Inferior parietal cortex (tissue), 1 donor: ENCODE results near the gene ZFAND2A.
"Not testable (repeated sequence)": the region's sequence is repeated elsewhere in the genome, so short reads cannot be mapped to it uniquely, and the experiment has no call there.

Experiments used
- DNase-seq: peaks from one replicate; pipeline ENCODE4 v3.0.0-alpha.2; 2016; ENCODE audit errors: extremely low spot score

Gene ZFAND2A

DNA sequence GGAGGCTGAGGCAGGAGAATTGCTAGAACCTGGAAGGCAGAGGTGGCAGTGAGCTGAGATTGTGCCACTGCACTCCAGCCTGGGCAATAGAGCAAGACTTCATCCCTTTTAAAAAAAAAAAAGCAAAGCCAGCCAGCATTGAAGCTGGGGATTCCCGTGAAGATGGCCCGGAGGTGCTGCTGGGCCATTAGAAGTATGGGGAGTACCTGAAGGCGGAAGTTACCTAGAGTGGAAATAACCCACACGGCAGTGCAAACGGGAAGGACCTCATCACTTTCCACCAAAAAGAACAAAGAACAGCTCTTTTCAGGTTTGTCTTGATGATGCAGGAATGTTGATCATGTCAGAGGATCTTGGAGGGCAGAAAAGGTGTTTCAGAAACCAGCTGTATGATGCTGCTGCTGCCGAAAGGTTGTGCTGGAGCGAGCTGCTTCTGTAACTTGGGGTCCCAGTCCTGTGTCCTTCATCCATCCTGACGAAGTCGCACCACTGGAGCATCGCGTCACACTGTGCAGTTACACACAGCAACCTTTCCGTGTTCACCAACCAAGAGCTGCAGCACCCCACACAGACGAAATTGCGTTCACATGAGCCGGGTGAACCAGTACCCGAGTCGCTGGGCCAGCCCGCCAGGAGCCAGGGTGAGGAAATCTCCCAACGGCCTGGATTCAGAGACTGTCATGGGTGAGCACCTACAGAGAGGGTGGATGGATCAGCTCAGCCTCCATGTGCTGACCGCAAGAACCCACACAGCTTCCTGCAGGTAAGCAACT, 8.2 kb downstream of the ZFAND2A start:
- DNase-seq: no peak

DNA sequence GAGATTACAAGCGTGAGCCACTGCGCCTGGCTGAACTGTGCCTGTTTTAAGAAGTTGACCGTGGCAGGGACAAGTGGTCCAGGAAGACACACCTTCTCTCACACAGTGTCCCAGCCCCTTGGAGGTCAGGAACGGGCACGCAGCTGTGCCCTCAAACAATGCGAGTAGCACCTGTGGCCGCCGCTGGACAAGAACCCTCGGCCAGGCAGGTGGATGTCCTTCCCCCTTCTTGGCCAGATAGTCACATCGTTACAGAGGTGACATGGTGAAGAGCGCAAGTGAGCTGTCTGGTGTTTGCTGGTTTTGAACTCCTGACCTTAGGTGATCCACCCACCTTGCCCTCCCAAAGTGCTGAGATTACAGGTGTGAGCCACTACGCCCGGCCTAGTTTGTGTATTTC, 8.8 kb downstream of the ZFAND2A start:
- no peak for DNase-seq

DNA sequence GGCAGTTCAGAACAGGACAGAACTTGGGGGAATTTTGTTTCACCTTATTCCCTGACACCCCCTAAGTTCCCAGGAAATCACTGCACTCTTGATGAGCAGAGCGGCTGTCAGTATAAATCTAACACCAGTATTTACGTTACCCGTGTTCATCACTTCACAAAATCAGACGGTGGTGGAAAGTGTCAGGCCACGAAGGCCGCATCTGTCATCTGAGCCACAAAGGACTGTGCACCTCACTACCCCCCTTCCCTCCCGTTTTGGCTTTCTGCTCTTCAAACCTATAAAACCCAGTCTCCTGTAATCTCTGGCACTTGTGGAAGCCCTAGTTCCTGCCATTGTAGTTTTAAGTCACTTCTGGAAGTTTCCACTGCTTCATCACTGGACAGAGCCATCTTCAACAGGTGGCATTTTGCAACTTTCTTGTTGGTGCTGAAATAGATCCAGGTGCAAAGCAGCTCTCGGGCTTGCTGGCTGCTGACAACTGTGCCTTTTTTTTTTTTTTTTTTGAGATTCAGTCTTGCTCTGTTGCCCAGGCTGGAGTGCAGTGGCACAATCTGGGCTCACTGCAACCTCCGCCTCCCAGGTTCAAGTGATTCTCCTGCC, 9.5 kb downstream of the ZFAND2A start:
- no peak for DNase-seq

- DNase-seq: no peak
Observed at GRCh38 chr7:1149351-1149794, 10.6 kb downstream of the ZFAND2A start.

DNA sequence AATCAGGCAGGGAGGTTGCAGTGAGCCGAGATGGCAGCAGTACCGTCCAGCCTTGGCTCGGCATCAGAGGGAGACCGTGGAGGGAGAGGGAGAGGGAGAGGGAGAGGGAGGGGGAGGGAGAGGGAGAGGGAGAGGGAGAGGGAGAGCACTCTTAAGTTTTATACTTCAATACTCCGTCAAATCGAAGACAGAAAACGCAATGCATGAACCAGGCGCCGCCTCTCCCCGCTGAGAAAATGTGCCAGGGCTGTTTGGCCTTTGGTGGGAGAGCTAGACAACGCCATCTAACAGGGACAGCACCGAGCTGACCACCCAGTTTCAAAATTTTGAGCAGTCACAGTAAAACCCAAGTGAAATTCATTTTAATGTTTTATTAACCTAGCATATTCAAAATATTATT, 12.1 kb downstream of the ZFAND2A start:
- not testable (repeated sequence) for DNase-seq

DNA sequence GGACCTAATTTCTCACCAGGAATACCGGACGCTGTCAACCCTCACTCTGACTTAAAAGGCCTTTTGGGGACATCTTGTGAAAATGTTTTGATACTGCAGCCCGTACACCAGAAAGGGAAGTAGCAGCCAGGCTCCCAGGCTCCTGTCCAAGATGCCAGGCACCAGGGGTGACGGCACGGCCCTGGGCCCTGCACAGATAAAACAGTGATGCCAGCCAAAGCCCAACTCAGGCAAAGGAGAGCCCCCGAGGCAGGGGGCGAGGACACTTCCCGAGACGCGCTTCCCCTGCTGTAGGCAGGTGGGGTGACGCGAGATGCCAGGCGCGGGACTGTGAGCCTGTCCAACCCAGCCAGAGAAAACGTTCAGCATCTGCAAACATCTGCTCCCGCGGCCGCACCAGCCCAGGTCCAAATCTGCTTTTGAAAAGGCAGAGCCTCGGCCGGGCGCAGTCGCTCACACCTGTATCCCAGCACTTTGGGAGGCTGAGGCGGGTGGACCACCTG, 15.7 kb downstream of the ZFAND2A start:
- peak; percentile 40 for DNase-seq

- DNase-seq: not testable (repeated sequence)
Observed at GRCh38 chr7:1143031-1143430, 17.0 kb downstream of the ZFAND2A start.

GRCh38 chr7:1142051-1142635, 17.9 kb downstream of the ZFAND2A start:
- DNase-seq: no peak

GRCh38 chr7:1141651-1142050, 18.3 kb downstream of the ZFAND2A start:
- DNase-seq: no peak

- DNase-seq: no peak
Observed at GRCh38 chr7:1140476-1141104, 19.4 kb downstream of the ZFAND2A start.

GRCh38 chr7:1137517-1138167, 22.4 kb downstream of the ZFAND2A start:
- no peak for DNase-seq

- no peak for DNase-seq
Observed at GRCh38 chr7:1136841-1137516, 23.0 kb downstream of the ZFAND2A start.

DNA sequence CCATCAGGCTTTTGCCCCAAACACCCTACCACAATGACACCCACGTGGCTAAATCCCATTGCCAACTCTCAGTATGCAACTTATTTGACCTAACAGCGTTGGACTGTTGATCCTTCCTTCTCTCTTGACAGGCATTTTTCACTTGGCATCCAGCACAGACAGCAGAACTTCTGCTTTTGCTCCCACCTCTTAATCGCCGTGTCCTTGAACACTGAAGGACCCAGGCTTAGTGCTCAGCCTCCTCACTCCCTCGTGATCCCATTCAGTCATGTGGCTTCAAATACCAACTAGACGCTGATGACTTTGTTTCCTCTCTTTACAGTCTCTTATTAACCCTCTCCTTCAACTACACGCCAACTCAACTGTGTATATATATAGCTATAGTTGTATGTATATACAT, 25.0 kb downstream of the ZFAND2A start:
- DNase-seq: no peak

GRCh38 chr7:1131471-1132265, 28.3 kb downstream of the ZFAND2A start:
- DNase-seq: no peak

DNA sequence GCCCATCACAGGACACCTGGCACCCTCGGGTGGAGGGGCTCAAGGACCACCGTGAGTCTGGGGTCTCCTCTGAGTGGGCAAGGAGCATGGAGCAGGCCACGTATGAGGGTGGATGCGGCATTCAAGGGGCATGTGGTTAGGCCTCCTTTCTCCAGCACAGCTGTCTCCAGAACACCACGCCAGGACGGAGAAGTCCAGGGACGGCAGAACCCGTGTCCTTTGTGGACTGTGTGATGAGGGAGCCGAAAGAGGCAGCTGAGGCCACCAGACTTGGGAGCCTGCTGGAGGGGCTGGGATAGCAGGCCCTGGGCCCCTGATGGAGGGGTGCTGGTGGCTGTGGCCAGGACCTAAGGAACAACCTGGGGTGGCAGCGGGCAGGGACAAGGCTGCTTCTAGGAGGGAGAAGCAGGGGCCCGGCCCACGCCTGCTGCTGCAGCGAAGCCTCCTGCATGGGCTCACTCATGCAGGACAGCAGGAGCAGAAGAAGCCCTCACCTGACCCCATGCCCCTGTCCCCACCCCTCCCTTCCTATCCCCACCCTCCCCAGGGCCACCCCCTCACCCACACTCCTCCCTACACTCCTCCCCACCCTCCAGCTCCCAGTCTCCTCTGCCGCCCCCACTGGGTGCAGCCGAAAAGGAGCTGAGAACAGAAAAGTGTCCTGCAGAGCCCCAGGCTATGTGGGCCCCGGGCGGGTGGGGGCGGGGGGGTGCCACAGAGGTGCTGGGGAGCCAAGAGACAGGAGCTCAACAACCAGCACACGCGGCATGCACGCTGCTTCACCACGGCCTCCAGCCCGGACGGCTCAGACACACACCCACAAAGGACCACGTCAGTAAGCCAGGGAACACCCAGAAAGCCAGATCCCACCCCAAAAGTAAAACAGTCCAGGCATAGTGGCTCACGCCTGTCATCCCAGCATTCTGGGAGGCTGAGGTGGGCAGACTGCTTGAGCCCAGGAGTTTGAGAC, 29.7 kb downstream of the ZFAND2A start:
- no peak for DNase-seq

- DNase-seq: no peak
Observed at GRCh38 chr7:1129431-1129830, 30.6 kb downstream of the ZFAND2A start.

GRCh38 chr7:1127001-1127400, 33.0 kb downstream of the ZFAND2A start:
- DNase-seq: no peak

DNA sequence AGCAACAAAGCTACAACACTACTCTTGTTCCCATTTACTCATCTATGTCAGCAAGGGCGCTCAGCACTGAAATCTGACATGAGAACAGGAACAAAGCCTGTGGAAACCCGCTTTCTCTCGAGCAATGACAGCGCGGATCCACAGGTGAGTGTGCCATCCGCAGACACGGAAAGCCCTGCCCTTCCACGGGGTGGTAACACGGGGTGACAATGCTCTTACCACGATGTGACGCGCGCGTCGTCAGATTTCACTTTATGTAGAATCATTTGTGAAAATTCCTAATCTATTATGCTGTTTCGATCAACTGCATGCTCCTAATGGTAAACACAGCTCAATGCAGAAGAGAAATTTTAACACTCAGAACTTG, 34.4 kb downstream of the ZFAND2A start:
- no peak for DNase-seq
